K562 (cell line): ENCODE measurements around the gene ADPRM. TPM values are rescaled to one million over a fixed set of nuclear protein-coding genes. Genes with fewer than 3 reads are reported as not detected.

Experiments
- ATAC-seq: fragments of 200-7000 bp; cut with Tn5 transposase; 3 replicates; pipeline ENCODE4 v1.9.1; 2020; ENCODE audit warnings: moderate library complexity
- BruUV-seq: library from RNA; stranded (reverse); fragments of 400-500 nt; replicated peaks from 2 replicates; lab custom pipeline; 2021; lab: Mats Ljungman, UMichigan
- CTCF ChIA-PET: fragments of 300-600 bp; formaldehyde crosslinking; extraction: SDS; loops from one replicate; lab custom pipeline; 2021; ENCODE audit warnings: low intra/inter-chr PET ratio; lab: Yijun Ruan, JAX
- POLR2A ChIA-PET: fragments of 300-600, 350-650 bp; sonication (Branson Sonifier 250); formaldehyde crosslinking; extraction: SDS; loops from one replicate; lab custom pipeline; 2021; ENCODE audit warnings: antibody characterized with exemption, inconsistent platforms; lab: Yijun Ruan, JAX
- DNase-seq, 4 experiments: peaks; one replicate each; pipeline versions ENCODE4 v3.0.0 to v3.0.0-alpha.2; 2011 to 2018; ENCODE audit warnings: low spot score in 3 of 4, mixed read lengths in 3 of 4; ENCODE audit errors: extremely low read depth in 1 of 4
- FAIRE-seq: peaks from 2 replicates; lab custom pipeline; 2011; peaks lifted over from hg19 to GRCh38; lab: Jason Lieb, UNC
- H2AFZ ChIP-seq: 2 replicates; pipeline ENCODE4 v1.6.0; 2011; ENCODE audit warnings: low read depth, low read length, control low read depth, inconsistent platforms
- H3K27ac ChIP-seq: fragments of 200-600 bp; 3 replicates; pipeline ENCODE4 v1.8.0; 2011; ENCODE audit warnings: low read depth, mild to moderate bottlenecking, control low read depth, inconsistent platforms, low read length, moderate library complexity, mixed read lengths; ENCODE audit errors: extremely low read depth
- H3K27me3 ChIP-seq, 2 experiments: fragments of 300-600 bp in 1 of 2; 2 replicates in 1 of 2; 3 replicates in 1 of 2; pipeline versions ENCODE4 v1.6.0 to v1.8.0; 2011; ENCODE audit warnings: inconsistent platforms in 2 of 2, low read length in 2 of 2, mild to moderate bottlenecking in 1 of 2, mixed read lengths in 1 of 2, moderate library complexity in 1 of 2; ENCODE audit not compliant: control insufficient read depth in 2 of 2, insufficient read depth in 2 of 2
- H3K36me3 ChIP-seq: fragments of 300-600 bp; 3 replicates; pipeline ENCODE4 v1.8.0; 2011; ENCODE audit warnings: mild to moderate bottlenecking, low read length, inconsistent platforms; ENCODE audit not compliant: control insufficient read depth, insufficient read depth
- H3K4me1 ChIP-seq, 2 experiments: fragments of 200-600 bp in 1 of 2; replicated peaks in 1 of 2; 2 replicates in 1 of 2; 3 replicates in 1 of 2; pipeline versions ENCODE4 v1.5.1 to v1.8.0; 2011; ENCODE audit warnings: inconsistent platforms in 2 of 2, low read length in 2 of 2, mild to moderate bottlenecking in 1 of 2, mixed read lengths in 1 of 2, moderate library complexity in 1 of 2; ENCODE audit not compliant: control insufficient read depth in 2 of 2, insufficient read depth in 2 of 2
- H3K4me2 ChIP-seq: 2 replicates; pipeline ENCODE4 v1.6.1; 2011; ENCODE audit warnings: low read length, control low read depth, inconsistent platforms, mixed read lengths; ENCODE audit not compliant: insufficient read depth
- H3K4me3 ChIP-seq: fragments of 200-600 bp; sonication (generic), shearing (Covaris generic); 2 replicates; pipeline ENCODE4 v1.5.1; 2016; ENCODE audit warnings: control low read depth, inconsistent platforms
- H3K79me2 ChIP-seq: fragments of 200-600 bp; 3 replicates; pipeline ENCODE4 v1.8.0; 2011; ENCODE audit warnings: low read length, inconsistent platforms; ENCODE audit not compliant: control insufficient read depth, insufficient read depth
- H3K9ac ChIP-seq, 2 experiments: 2 replicates each; pipeline versions ENCODE4 v1.6.0 to v1.6.1; 2011; ENCODE audit warnings: low read depth in 2 of 2, low read length in 2 of 2, control low read depth in 1 of 2, inconsistent platforms in 1 of 2, mild to moderate bottlenecking in 1 of 2, mixed read lengths in 1 of 2; ENCODE audit not compliant: insufficient read depth in 1 of 2
- H3K9me1 ChIP-seq: one replicate; pipeline ENCODE4 v1.6.0; 2011; ENCODE audit warnings: inconsistent platforms, mild to moderate bottlenecking, low read length, moderate library complexity; ENCODE audit not compliant: control insufficient read depth, insufficient read depth
- H3K9me3 ChIP-seq: replicated peaks from 2 replicates; pipeline ENCODE4 v1.5.1; 2011; ENCODE audit warnings: low read depth, low read length, inconsistent platforms; ENCODE audit not compliant: control insufficient read depth, insufficient read depth
- H4K20me1 ChIP-seq: replicated peaks from 2 replicates; pipeline ENCODE4 v1.6.1; 2011; ENCODE audit warnings: low read length, inconsistent platforms, mixed read lengths; ENCODE audit not compliant: control insufficient read depth, insufficient read depth
- CBX1 ChIP-seq: sonication (generic); IDR thresholded peaks from 2 replicates; pipeline ENCODE4 v1.6.1; 2016; ENCODE audit warnings: antibody characterized with exemption, low read depth, mild to moderate bottlenecking
- FOXJ3 ChIP-seq: sonication (generic); formaldehyde crosslinking; IDR thresholded peaks from 2 replicates; pipeline ENCODE4 v1.4.0; 2020; ENCODE audit warnings: mild to moderate bottlenecking, missing genetic modification reagents
- LARP7 ChIP-seq: fragments of 450-650 bp; IDR thresholded peaks from 2 replicates; pipeline ENCODE4 v1.6.1; 2016
- PURB ChIP-seq: sonication (generic); formaldehyde crosslinking; IDR thresholded peaks from 2 replicates; pipeline ENCODE4 v1.9.0; 2021; ENCODE audit warnings: low read depth, mild to moderate bottlenecking, missing genetic modification reagents
- SMARCA5 ChIP-seq: fragments of 450-650 bp; IDR thresholded peaks from 2 replicates; pipeline ENCODE4 v1.6.1; 2016
- ZFX ChIP-seq: sonication (generic); formaldehyde crosslinking; IDR thresholded peaks from 2 replicates; pipeline ENCODE4 v1.8.0; 2022; ENCODE audit warnings: mild to moderate bottlenecking, missing genetic modification reagents, moderate library complexity
- WGBS: fragments of 100-300 bp; shearing (Covaris generic); methylation state at CpG from one replicate; pipeline ENCODE4 v1.1.6; 2016; ENCODE audit warnings: low coverage, mixed read lengths; ENCODE audit not compliant: insufficient coverage; ENCODE audit errors: missing lambda C conversion rate; 5-methylcytosine and 5-hydroxymethylcytosine counted together
- in situ Hi-C: fragments of 300-500 bp; cut with MboI; formaldehyde crosslinking; loops from 4 replicates; pipeline ENCODE4 v1.15.0; 2018; ENCODE audit warnings: inconsistent platforms, mixed read lengths
- intact Hi-C: fragments of 100-400 bp; cut with micrococcal nuclease; formaldehyde crosslinking; loops from 2 replicates; pipeline ENCODE4 v1.14.2; 2022
- polyA plus RNA-seq, 8 experiments: library from polyadenylated mRNA; depleted of rRNA in 4 of 8; stranded (reverse) in 5 of 8; unstranded in 3 of 8; fragments of >200 nt; fragmentation: Nextera tagmentation in 2 of 8; fragmentation: Illumina TruSeq in 1 of 8; extraction: Ambion mirVana in 2 of 8; extraction: Trizol in 1 of 8; gene quantifications; 2 replicates each; pipeline versions ENCODE4 v1.2.1 to v1.2.3, GENCODE V29; 2011 to 2014; ENCODE audit warnings: inconsistent platforms in 1 of 8, missing spikeins in 1 of 8
- total RNA-seq, 7 experiments: library from RNA; depleted of rRNA in 6 of 7; stranded (reverse); fragments of >200 nt in 6 of 7; fragmentation: Illumina TruSeq in 2 of 7; extraction: Trizol in 2 of 7; gene quantifications; 2 replicates each; pipeline versions ENCODE4 v1.2.1 to v1.2.3, GENCODE V29; 2011 to 2021; ENCODE audit warnings: low replicate concordance in 1 of 7
- TF ChIP-seq, protein P1 (sequence below), 2 experiments: IDR thresholded peaks; 2 replicates each; pipeline ENCODE4 v1.6.1; 2012; ENCODE audit warnings: improper control_type of control experiment in 2 of 2, low read depth in 2 of 2, low read length in 2 of 2, borderline replicate concordance in 1 of 2
- TF ChIP-seq, protein P2 (sequence below): fragments of 250-450 bp; sonication (Bioruptor Pico); IDR thresholded peaks from 2 replicates; pipeline ENCODE4 v1.5.0; 2020; ENCODE audit warnings: mild to moderate bottlenecking

ADPRM gene
- total and polyA plus RNA-seq, 9 of the 15 experiments (the other 6 are each of a cell fraction or from before 2014, with no cell fraction given) = 4.7 to 17.6 (median 6.2) TPM

DNA sequence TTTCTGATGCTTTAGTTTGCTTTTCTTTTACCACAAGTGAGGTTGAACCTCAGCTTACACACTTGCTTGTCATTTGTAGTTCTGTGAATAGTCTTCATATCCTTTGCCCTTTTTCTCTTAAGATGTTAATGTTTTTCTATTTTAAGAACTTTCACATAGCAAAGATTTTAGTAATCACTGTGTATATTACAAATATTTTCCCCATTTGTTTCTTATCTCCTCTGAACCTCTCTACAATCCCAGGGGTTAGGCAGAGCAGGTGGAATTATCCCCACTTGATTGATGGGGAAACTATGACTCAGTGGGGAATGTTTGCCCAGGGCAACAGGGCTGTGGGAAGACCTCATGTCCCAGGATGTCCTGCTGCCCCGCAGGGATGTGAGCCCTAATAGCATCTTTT is 28.6 kb upstream of the ADPRM start:
- Histone ChIP-seq H3K4me1 (no peaks in the 10 kb centered on the region), H3K9me1 (no peaks in the 10 kb centered on the region), H3K9me3 (no peaks in the 10 kb centered on the region), H3K79me2 (no peaks in the 10 kb centered on the region), H3K4me2 (no peak overlapping the region), H3K9ac (no peak overlapping the region), H3K27ac (no peak overlapping the region), H3K27me3 (no peaks in the 10 kb centered on the region), H2AFZ (no peak overlapping the region), H3K36me3 (peaks cover 2% of the 10 kb centered on the region; the same call in 1 of the 3 replicates), H4K20me1 (no peaks in the 10 kb centered on the region), H3K4me3 (no peak overlapping the region)
- no TSS peak for BruUV-seq
- in situ Hi-C loops (no loop called here), intact Hi-C loops (no loop called here)
- CTCF ChIA-PET = no interaction called here
- no peak for TF ChIP-seq CBX1
- TF ChIP-seq, protein P1, sequence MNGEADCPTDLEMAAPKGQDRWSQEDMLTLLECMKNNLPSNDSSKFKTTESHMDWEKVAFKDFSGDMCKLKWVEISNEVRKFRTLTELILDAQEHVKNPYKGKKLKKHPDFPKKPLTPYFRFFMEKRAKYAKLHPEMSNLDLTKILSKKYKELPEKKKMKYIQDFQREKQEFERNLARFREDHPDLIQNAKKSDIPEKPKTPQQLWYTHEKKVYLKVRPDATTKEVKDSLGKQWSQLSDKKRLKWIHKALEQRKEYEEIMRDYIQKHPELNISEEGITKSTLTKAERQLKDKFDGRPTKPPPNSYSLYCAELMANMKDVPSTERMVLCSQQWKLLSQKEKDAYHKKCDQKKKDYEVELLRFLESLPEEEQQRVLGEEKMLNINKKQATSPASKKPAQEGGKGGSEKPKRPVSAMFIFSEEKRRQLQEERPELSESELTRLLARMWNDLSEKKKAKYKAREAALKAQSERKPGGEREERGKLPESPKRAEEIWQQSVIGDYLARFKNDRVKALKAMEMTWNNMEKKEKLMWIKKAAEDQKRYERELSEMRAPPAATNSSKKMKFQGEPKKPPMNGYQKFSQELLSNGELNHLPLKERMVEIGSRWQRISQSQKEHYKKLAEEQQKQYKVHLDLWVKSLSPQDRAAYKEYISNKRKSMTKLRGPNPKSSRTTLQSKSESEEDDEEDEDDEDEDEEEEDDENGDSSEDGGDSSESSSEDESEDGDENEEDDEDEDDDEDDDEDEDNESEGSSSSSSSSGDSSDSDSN (IDR thresholded peaks at IDR 0.05; ENCODE audit: borderline replicate concordance in 1 of 2, low read depth in 2 of 2, low read length in 2 of 2) = no peak
- no peak for TF ChIP-seq ZFX (CRISPR knock-in tag)
- no peak for TF ChIP-seq SMARCA5
- TF ChIP-seq, protein P2, sequence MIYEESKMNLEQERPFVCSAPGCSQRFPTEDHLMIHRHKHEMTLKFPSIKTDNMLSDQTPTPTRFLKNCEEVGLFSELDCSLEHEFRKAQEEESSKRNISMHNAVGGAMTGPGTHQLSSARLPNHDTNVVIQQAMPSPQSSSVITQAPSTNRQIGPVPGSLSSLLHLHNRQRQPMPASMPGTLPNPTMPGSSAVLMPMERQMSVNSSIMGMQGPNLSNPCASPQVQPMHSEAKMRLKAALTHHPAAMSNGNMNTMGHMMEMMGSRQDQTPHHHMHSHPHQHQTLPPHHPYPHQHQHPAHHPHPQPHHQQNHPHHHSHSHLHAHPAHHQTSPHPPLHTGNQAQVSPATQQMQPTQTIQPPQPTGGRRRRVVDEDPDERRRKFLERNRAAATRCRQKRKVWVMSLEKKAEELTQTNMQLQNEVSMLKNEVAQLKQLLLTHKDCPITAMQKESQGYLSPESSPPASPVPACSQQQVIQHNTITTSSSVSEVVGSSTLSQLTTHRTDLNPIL (CRISPR knock-in tag) = no peak
- no peak for TF ChIP-seq LARP7
- TF ChIP-seq PURB (CRISPR knock-in tag) = no peak
- TF ChIP-seq FOXJ3 (CRISPR knock-in tag) = no peak
- FAIRE-seq (no peak), DNase-seq (no peak), ATAC-seq (no peak)
- WGBS = 57% methylated on average over 1 of the region's 1 CpG
- POLR2A ChIA-PET = no interaction called here
